ENCODE results near the gene ROM1.
A peak's percentile ranks its signal among the peaks of the same experiment; 100 is the strongest.
"Not testable (repeated sequence)": the region's sequence is repeated elsewhere in the genome, so short reads cannot be mapped to it uniquely, and the experiment has no call there.

Gene ROM1, protein sequence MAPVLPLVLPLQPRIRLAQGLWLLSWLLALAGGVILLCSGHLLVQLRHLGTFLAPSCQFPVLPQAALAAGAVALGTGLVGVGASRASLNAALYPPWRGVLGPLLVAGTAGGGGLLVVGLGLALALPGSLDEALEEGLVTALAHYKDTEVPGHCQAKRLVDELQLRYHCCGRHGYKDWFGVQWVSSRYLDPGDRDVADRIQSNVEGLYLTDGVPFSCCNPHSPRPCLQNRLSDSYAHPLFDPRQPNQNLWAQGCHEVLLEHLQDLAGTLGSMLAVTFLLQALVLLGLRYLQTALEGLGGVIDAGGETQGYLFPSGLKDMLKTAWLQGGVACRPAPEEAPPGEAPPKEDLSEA

GRCh38 chr11:62612366-62613290 is at the start of gene ROM1, which contains the start of gene EML3:
Gene ROM1, plus strand, starts transcription at chr11:62613257. Its CDS starts 25 bp downstream, at chr11:62613282.
Gene EML3, minus strand, starts transcription at chr11:62612775. Its CDS starts 318 bp downstream, at chr11:62612457.
- DNase-seq: peak; percentile 74

DNA sequence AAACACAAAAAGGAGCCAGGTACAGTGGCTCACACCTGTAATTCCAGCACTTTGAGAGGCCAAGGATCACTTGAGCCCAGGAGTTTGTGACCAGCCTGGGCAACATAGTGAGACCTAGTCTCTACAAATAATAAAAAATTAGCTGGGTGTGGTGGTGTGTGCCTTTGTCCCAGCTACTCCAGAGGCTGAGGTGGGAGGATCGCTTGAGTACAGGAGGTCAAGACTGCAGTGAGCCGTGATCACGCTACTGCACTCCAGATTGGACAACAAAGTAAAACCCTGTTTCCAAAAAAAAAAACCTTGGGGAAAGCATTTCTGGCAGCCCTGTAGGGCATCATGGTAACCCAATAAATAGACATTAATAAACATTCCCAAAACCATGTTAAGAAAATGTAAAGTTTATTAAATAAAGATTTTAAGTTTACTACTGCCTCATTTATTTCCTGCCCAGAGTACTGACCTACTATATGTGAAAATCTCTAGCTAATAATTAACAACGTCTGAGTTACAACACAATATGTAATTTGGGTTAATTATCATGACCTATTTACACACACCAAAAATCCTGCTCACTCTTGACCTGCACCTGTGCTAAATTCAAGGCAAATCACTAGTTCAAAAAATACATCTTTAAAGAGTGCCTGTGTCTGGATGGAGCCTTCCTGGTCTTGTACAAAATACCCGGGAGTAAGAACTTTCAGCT is 47.8 kb upstream of the ROM1 start:
- DNase-seq: no peak

- DNase-seq: no peak
These were observed 46.8 kb upstream of the ROM1 start for GRCh38 chr11:62566247-62566646.

DNA sequence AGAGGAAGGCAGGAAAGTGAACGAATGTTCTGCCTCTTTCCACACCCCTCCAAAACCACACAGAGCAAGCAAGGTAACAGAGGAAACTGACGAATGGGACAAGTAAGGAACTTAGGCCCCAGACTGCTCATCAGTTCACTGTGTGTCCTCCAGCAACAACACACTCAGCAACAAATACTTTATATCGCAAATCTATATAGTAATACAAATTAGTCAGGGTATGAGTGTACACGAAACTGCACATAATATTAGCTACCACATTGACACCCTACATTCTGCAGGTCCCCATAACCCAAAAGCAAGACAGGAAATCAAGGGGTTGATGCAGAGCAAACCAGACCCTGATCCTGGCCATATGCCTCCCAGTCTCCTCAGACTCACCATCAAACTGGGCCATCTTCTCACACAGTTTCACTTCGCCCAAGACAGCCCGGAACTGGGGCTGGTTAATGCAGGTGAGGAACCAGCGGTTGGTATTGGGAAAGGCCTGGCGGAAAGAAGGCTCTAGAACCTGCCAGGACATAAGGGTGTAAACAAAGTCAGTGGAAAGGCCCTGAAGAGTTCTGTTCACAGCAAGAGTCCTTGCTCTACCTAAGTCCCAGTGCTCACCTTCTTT is 45.9 kb upstream of the ROM1 start:
- no peak for DNase-seq

GRCh38 chr11:62569611-62570010 is 43.4 kb upstream of the ROM1 start:
- DNase-seq: no peak

- not testable (repeated sequence) for DNase-seq
These were observed 42.2 kb upstream of the ROM1 start for GRCh38 chr11:62570903-62571302.

GRCh38 chr11:62571493-62571892 is 41.6 kb upstream of the ROM1 start:
- not testable (repeated sequence) for DNase-seq

DNA sequence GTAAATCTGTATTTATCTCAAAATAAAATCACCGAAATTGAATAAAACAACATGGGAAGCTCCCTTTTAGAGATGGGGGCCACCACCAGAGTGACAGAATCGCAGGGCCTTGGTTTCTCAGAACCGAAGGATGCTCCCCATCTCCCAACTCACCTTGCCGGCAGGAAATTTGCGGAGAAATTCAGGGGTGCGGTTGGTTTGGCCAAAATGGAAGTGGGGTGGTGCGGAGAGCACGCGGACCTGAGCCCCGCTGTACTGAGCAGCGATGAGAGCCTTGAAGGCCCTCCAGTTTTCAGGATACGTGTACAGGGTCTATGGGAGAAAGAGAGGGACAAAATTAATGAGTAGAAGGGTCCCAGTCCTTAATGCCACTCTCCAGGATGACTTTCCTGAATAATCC is 40.6 kb upstream of the ROM1 start:
- no peak for DNase-seq

DNA sequence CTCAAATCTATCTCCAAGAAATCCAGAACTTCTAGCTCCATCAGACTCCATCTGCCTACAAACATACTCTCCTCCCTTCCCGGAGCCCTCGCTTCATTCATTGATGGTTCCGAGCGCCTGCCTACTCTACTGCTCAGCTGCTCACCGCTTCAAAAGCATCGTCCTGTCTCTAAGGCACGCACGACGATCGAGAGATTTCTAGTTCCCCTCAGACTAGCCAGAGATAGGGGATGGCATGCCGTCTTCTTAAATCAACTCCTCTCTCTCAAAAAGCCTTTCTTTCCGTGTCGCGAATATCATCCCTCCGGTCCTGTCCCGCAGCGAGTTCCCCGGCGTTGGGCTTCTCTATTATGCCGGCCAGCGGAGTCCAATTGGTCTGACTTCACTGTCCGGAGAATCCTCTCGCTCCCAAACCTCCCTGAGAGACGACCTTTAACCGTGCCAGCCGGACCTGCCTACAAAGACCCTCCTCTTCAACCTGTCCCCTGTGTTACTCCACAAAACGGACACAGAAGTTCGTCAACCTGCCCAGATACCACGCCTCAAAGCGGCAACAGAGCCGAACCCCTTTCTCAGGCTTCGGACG is 40.0 kb upstream of the ROM1 start:
- no peak for DNase-seq

DNA sequence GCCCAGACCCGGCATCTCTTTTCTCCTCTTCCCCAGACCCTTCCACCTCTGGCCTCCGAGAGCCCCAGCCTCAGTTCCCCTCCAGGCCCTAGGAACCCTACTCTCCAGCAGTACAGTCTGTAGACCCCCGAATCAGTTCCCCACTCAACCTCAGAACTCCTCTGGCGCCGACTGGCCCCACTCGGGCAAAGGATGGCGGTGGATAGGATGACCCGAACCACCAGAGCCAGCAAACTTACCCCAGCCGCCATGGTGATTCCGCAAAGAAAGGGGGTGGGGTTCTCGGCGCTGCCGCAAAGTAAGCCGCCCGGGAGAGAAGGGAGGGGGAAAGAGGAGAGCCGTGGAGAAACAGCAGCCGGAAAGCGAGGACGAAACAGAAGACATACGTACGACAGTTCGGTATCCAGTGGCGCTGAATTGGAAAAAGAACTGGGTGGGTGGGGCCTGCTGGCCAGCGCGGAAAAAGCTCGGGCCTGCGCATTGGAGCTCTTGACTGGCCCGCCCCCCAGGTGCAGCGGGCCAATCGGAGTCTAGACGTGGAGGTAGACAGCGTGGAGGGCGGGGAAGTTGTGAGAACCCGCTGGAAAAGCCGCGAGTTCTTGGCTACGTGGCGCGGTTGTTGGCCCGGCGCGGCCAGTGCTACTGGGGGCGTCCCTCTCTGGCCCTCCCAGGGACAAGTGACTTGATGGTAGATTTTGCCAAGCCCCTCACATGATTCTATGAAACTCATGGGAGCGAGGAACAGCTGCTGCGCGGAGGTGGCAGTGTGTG is 39.3 kb upstream of the ROM1 start, which contains the start of gene EEF1G:
Gene EEF1G (minus strand): TSS at position 300 of the 771 bp plus-strand sequence. CDS start 49 bp downstream, at position 251.
- peak; percentile 100 for DNase-seq

DNA sequence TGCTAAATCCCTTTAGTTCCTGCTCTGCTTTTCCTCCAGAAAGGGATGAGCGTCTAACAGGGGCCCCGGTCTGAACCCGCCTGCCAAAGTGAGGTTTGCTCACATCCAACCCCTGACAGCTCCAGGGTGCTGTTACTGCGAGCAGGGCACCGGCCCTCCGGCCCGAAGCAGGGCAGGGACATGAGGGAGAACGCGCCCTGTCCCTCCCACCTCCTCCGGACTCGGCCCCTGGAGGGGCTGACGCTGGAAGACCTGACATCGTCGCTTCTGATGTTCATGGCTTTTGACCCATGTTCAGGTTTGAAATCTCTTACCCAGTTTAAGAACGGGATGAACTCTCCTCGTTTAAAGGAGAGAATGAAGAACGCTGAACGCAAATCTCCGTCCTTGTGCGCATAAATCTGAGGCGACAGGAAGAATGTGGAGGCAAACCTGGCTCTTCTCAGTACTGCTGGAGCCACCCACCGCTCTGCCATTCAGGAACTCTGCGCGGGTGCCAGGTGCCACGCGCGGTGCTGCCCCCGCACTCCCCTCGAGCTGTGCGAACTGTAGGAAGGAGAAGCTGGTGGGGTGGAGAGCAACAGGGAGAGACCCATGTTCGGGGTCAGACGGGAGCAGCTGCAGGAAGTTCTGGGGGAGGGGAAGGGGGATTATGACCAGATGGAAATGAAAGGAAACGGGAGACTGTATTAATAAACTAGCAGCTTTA is 38.5 kb upstream of the ROM1 start:
- peak; percentile 40 for DNase-seq

DNA sequence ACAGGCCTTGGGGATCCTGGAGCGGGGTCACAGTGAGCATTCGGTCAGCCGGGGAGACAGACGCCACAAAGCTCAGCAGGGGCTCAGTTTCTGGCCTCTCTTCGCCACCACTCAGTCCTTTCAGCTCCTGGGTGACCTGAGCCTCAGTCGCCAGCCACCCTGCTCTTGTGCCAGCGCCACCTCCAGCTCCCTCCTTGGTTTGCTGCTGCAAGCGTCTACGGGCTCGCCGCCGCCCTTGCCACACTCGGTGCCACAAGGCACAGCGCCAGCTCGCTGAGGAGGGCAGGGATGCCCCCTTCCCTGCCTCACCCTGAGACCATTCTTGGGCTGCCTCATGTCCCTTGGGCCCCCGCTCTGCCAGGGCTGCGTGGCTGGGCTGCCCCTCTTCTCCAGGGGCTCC is 37.9 kb upstream of the ROM1 start:
- DNase-seq: no peak

GRCh38 chr11:62575837-62576236 is 37.2 kb upstream of the ROM1 start:
- no peak for DNase-seq

DNA sequence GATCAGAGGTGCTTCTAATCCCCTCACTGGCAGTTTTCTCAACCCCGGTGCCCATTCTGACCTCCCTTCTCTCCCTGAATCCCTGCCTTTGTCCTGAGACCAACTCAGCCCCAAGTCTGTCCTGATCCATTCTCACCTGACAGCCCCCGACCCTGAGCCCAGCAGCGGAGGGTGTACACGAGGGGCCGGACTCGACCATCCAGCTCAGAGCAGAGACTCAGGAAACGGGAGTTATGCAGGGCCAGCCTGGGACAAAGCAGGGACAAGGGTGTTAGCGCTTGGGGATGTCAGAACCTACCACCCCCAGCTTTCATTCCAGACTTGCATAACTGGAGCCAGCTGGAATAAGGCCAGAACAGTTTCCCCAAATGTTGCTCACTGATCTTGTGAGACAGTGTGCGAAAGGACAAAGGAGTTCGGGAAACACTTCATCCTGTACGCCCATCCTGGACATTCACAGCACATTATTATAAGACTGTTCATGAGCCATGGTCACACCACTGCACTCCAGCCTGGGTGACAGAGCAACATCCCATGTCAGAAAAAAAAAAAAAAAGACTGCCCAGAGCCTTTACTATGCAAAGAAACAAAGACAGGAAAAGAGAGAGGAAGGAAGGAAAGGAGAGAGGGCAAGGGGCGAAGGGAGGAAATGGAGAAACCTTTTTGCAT is 35.9 kb upstream of the ROM1 start:
- DNase-seq: no peak

DNA sequence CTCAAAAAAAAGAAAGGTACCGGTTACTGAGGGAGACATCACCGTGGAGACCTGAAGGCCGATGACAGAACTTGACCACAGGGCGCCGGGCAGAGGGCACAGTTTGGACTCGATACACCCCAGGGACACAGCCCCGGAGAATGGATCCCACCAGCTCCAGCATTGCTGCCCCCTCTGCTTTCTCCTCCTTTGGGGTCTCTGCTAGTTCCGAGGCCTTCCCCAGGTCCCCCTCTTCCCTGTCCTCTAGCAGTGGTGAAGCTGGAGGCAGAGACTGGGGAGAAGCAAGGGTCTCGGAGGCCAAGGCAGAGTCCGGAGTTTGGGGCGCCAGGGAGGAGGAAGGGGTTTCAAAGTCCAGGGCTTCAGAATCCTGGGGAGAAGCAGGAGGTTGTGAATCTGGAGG is 34.5 kb upstream of the ROM1 start:
- no peak for DNase-seq

DNA sequence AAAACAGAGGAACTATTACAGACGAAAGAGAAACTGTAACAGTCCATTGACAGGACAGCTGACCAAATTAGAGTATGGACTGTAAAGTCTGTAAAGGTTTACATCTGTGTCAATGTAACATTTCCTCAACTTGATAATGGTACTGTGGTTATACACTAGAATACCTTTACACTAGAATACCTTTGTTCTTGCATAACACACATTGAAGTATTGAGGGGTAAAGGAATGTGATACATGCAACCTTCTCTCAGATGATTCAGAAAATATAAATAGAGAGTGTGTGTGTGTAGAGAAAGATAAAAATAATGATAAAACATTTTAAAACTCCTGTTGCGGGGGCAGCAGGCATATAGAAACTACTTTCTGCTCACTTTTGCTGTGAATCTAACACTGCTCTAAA is 33.8 kb upstream of the ROM1 start:
- no peak for DNase-seq

DNA sequence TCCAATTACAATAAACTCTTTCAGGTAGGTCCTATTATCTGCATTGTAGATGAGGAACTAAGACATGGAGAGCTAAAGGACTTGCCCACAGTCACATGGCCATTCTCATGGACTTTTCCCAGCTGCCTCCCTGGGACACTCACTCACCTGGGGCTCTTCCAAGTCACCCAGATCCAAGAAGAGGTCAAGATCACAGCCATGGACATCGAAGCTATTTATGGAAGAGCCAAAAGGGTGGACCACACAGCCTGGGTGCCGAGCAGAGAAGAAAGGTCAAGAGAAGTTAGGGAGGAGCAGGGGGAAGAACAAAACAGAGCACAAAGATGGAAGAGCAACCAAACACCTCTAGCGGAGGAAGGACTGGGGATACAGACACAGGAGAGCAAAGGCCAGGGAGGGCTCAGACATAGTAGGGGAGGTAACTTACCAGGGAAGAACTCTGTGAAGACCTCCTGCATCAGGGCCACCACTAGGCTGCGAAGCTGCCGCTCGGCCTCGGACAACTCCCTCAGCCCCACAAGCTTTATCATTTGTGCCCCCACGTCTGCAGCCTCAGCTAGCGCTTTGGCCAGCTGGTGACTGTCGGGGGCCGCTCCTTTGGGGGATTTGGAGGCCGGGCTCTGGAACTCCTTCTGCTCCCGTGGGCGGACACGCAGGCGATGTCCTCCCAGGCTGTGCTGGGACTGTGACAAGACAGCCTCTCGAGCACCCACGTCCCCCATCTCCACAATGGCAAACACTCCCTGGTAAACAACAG is 31.9 kb upstream of the ROM1 start:
- no peak for DNase-seq

GRCh38 chr11:62581735-62582134 is 31.3 kb upstream of the ROM1 start:
- not testable (repeated sequence) for DNase-seq

DNA sequence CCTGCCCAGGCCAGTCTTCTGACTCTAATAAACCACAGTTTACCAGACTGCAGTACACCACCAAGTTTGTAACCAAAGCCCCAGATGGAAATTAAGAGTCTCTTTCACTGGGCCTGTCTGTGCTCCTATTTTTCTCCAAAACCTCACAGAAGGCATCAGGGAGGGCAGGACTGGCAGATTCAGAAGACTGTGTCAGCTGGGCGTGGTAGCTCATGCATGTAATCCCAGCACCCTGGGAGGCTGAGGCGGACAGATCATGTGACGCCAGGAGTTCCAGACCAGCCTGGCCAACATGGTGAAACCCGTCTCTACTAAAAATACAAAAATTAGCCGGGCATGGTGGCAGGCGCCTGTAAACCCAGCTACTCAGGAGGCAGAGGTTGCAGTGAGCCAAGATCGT is 27.7 kb upstream of the ROM1 start:
- DNase-seq: not testable (repeated sequence)

All from fibroblast of skin of right quadriceps (primary cell).